Erythroblast (primary cell): ENCODE data around the gene USP48.

Experiments
- GATA1 ChIP-seq: IDR thresholded peaks from 2 replicates; pipeline ENCODE4 v1.6.1; 2011; ENCODE audit warnings: low read depth, mild to moderate bottlenecking, control low read depth, low read length, moderate library complexity
- POLR2A ChIP-seq: IDR thresholded peaks from 2 replicates; pipeline ENCODE4 v1.6.1; 2011; ENCODE audit warnings: mild to moderate bottlenecking, low read length

GRCh38 chr1:21820597-21821232 lies 37.8 kb upstream of the USP48 start:
- TF ChIP-seq POLR2A (no peak), GATA1 (no peak)
